ENCODE results near the gene TLE1.
"Not testable (repeated sequence)": the region's sequence is repeated elsewhere in the genome, so short reads cannot be mapped to it uniquely, and the experiment has no call there.

Gene TLE1

GRCh38 chr9:81616141-81616540 lies 73.2 kb downstream of the TLE1 start:
- Histone ChIP-seq H3K9ac (ENCODE audit: low read depth, low read length) (no peak overlapping the region), H3K4me2 (ENCODE audit: low read length) (no peak overlapping the region), H3K4me1 (ENCODE audit: control insufficient read depth, insufficient read depth, low read length) (no peaks in the 10 kb centered on the region), H3K4me3 (ENCODE audit: low read length) (no peak overlapping the region), H3K36me3 (ENCODE audit: insufficient read depth, low read length) (peaks cover 5% of the 10 kb centered on the region), H3K9me3 (replicated peaks; ENCODE audit: low read length) (no peaks in the 10 kb centered on the region), H3K27me3 (ENCODE audit: control insufficient read depth, insufficient read depth, low read length) (no peaks in the 10 kb centered on the region)

GRCh38 chr9:81614335-81614734 lies 75.0 kb downstream of the TLE1 start:
- H3K9ac ChIP-seq (ENCODE audit: low read depth, low read length) = no peak overlapping the region
- peaks cover 8% of the 10 kb centered on the region for H3K4me1 ChIP-seq (ENCODE audit: control insufficient read depth, insufficient read depth, low read length)
- peaks cover 9% of the 10 kb centered on the region for H3K36me3 ChIP-seq (ENCODE audit: insufficient read depth, low read length)
- no peak overlapping the region for H3K4me2 ChIP-seq (ENCODE audit: low read length)
- H3K9me3 ChIP-seq (replicated peaks; ENCODE audit: low read length) = no peaks in the 10 kb centered on the region
- no peak overlapping the region for H3K4me3 ChIP-seq (ENCODE audit: low read length)
- H3K27me3 ChIP-seq (ENCODE audit: control insufficient read depth, insufficient read depth, low read length) = no peaks in the 10 kb centered on the region

GRCh38 chr9:81613002-81613812 lies 76.1 kb downstream of the TLE1 start:
- peaks cover 9% of the 10 kb centered on the region for H3K4me1 ChIP-seq (ENCODE audit: control insufficient read depth, insufficient read depth, low read length)
- peaks cover 9% of the 10 kb centered on the region for H3K36me3 ChIP-seq (ENCODE audit: insufficient read depth, low read length)
- H3K9me3 ChIP-seq (replicated peaks; ENCODE audit: low read length) = no peaks in the 10 kb centered on the region
- no peaks in the 10 kb centered on the region for H3K27me3 ChIP-seq (ENCODE audit: control insufficient read depth, insufficient read depth, low read length)
- no peak overlapping the region for H3K9ac ChIP-seq (ENCODE audit: low read depth, low read length)
- no peak overlapping the region for H3K4me2 ChIP-seq (ENCODE audit: low read length)
- no peak overlapping the region for H3K4me3 ChIP-seq (ENCODE audit: low read length)

- Histone ChIP-seq H3K4me3 (ENCODE audit: low read length) (no peak overlapping the region), H3K27me3 (ENCODE audit: control insufficient read depth, insufficient read depth, low read length) (no peaks in the 10 kb centered on the region), H3K9me3 (replicated peaks; ENCODE audit: low read length) (no peaks in the 10 kb centered on the region), H3K9ac (ENCODE audit: low read depth, low read length) (no peak overlapping the region), H3K4me1 (ENCODE audit: control insufficient read depth, insufficient read depth, low read length) (peaks cover 9% of the 10 kb centered on the region), H3K36me3 (ENCODE audit: insufficient read depth, low read length) (peaks cover 9% of the 10 kb centered on the region), H3K4me2 (ENCODE audit: low read length) (no peak overlapping the region)
Measured at GRCh38 chr9:81611664-81612063, 77.7 kb downstream of the TLE1 start.

GRCh38 chr9:81610740-81611107 lies 78.6 kb downstream of the TLE1 start:
- Histone ChIP-seq H3K4me3 (ENCODE audit: low read length) (no peak overlapping the region), H3K27me3 (ENCODE audit: control insufficient read depth, insufficient read depth, low read length) (no peaks in the 10 kb centered on the region), H3K4me2 (ENCODE audit: low read length) (no peak overlapping the region), H3K9ac (ENCODE audit: low read depth, low read length) (no peak overlapping the region), H3K36me3 (ENCODE audit: insufficient read depth, low read length) (peaks cover 9% of the 10 kb centered on the region), H3K4me1 (ENCODE audit: control insufficient read depth, insufficient read depth, low read length) (peaks cover 9% of the 10 kb centered on the region), H3K9me3 (replicated peaks; ENCODE audit: low read length) (no peaks in the 10 kb centered on the region)

GRCh38 chr9:81609782-81610739 lies 79.3 kb downstream of the TLE1 start:
- Histone ChIP-seq H3K36me3 (ENCODE audit: insufficient read depth, low read length) (peaks cover 9% of the 10 kb centered on the region), H3K4me3 (ENCODE audit: low read length) (no peak overlapping the region), H3K9me3 (replicated peaks; ENCODE audit: low read length) (no peaks in the 10 kb centered on the region), H3K4me1 (ENCODE audit: control insufficient read depth, insufficient read depth, low read length) (peaks cover 9% of the 10 kb centered on the region), H3K4me2 (ENCODE audit: low read length) (no peak overlapping the region), H3K9ac (ENCODE audit: low read depth, low read length) (no peak overlapping the region), H3K27me3 (ENCODE audit: control insufficient read depth, insufficient read depth, low read length) (no peaks in the 10 kb centered on the region)

- Histone ChIP-seq H3K4me2 (ENCODE audit: low read length) (no peak overlapping the region), H3K4me3 (ENCODE audit: low read length) (no peak overlapping the region), H3K9ac (ENCODE audit: low read depth, low read length) (no peak overlapping the region), H3K4me1 (ENCODE audit: control insufficient read depth, insufficient read depth, low read length) (peaks cover 9% of the 10 kb centered on the region), H3K9me3 (replicated peaks; ENCODE audit: low read length) (no peaks in the 10 kb centered on the region), H3K27me3 (ENCODE audit: control insufficient read depth, insufficient read depth, low read length) (no peaks in the 10 kb centered on the region), H3K36me3 (ENCODE audit: insufficient read depth, low read length) (peaks cover 8% of the 10 kb centered on the region)
Measured at GRCh38 chr9:81608289-81608657, 81.1 kb downstream of the TLE1 start.

- peaks cover 5% of the 10 kb centered on the region for H3K36me3 ChIP-seq (ENCODE audit: insufficient read depth, low read length)
- H3K4me2 ChIP-seq (ENCODE audit: low read length) = no peak overlapping the region
Measured at GRCh38 chr9:81607593-81608288, 81.6 kb downstream of the TLE1 start.

GRCh38 chr9:81606261-81606660 lies 83.1 kb downstream of the TLE1 start:
- H3K4me2 ChIP-seq (ENCODE audit: low read length); H3K4me1 ChIP-seq (ENCODE audit: control insufficient read depth, insufficient read depth, low read length); H3K9me3 ChIP-seq (replicated peaks; ENCODE audit: low read length); H3K4me3 ChIP-seq (ENCODE audit: low read length); H3K27me3 ChIP-seq (ENCODE audit: control insufficient read depth, insufficient read depth, low read length); H3K36me3 ChIP-seq (ENCODE audit: insufficient read depth, low read length); H3K9ac ChIP-seq (ENCODE audit: low read depth, low read length): not testable (repeated sequence)

More at GRCh38 chr9:81607593-81608288, 81.6 kb downstream of the TLE1 start:
- Histone ChIP-seq H3K4me1 (ENCODE audit: control insufficient read depth, insufficient read depth, low read length) (peaks cover 9% of the 10 kb centered on the region), H3K9ac (ENCODE audit: low read depth, low read length) (no peak overlapping the region), H3K9me3 (replicated peaks; ENCODE audit: low read length) (no peaks in the 10 kb centered on the region), H3K4me3 (ENCODE audit: low read length) (no peak overlapping the region), H3K27me3 (ENCODE audit: control insufficient read depth, insufficient read depth, low read length) (no peaks in the 10 kb centered on the region)

- H3K4me1 ChIP-seq (ENCODE audit: control insufficient read depth, insufficient read depth, low read length) = peaks cover 9% of the 10 kb centered on the region
- H3K36me3 ChIP-seq (ENCODE audit: insufficient read depth, low read length) = no peaks in the 10 kb centered on the region
- no peak overlapping the region for H3K4me2 ChIP-seq (ENCODE audit: low read length)
- no peak overlapping the region for H3K4me3 ChIP-seq (ENCODE audit: low read length)
- no peaks in the 10 kb centered on the region for H3K9me3 ChIP-seq (replicated peaks; ENCODE audit: low read length)
- no peaks in the 10 kb centered on the region for H3K27me3 ChIP-seq (ENCODE audit: control insufficient read depth, insufficient read depth, low read length)
- H3K9ac ChIP-seq (ENCODE audit: low read depth, low read length) = no peak overlapping the region
Measured at GRCh38 chr9:81605170-81605670, 84.1 kb downstream of the TLE1 start.
